HepG2 (cell line): ENCODE data around the gene NUP133. TPM values are rescaled to one million over a fixed set of nuclear protein-coding genes. Genes with fewer than 3 reads are reported as not detected.

ENCODE experiments used
- FOXK1 ChIP-seq: sonication (generic); formaldehyde crosslinking; IDR thresholded peaks from 2 replicates; pipeline ENCODE4 v1.4.0; 2020; ENCODE audit warnings: low read depth, missing genetic modification reagents, borderline replicate concordance
- GRHL1 ChIP-seq: sonication (generic); formaldehyde crosslinking; conservative IDR thresholded peaks from 2 replicates; pipeline ENCODE4 v1.8.0; 2022; ENCODE audit warnings: missing genetic modification reagents
- PPARG ChIP-seq: conservative IDR thresholded peaks from 2 replicates; pipeline ENCODE4 v1.6.1; 2016; ENCODE audit warnings: missing biosample characterization, missing genetic modification reagents
- RARA ChIP-seq: IDR thresholded peaks from 2 replicates; pipeline ENCODE4 v1.6.1; 2016; ENCODE audit warnings: missing genetic modification reagents, missing compliant biosample characterization
- SP140L ChIP-seq: sonication (generic); formaldehyde crosslinking; IDR thresholded peaks from 2 replicates; pipeline ENCODE4 v1.4.0; 2020; ENCODE audit warnings: missing genetic modification reagents, borderline replicate concordance
- STAT6 ChIP-seq: sonication (generic); formaldehyde crosslinking; IDR thresholded peaks from 2 replicates; pipeline ENCODE4 v1.4.0; 2020; ENCODE audit warnings: missing genetic modification reagents, mild to moderate bottlenecking, borderline replicate concordance
- THAP8 ChIP-seq: sonication (generic); formaldehyde crosslinking; IDR thresholded peaks from 2 replicates; pipeline ENCODE4 v1.5.1; 2020; ENCODE audit warnings: missing genetic modification reagents, mild to moderate bottlenecking, borderline replicate concordance
- ZNF180 ChIP-seq: sonication (generic); formaldehyde crosslinking; IDR thresholded peaks from 2 replicates; pipeline ENCODE4 v1.4.0; 2020; ENCODE audit warnings: low read depth, missing genetic modification reagents, borderline replicate concordance
- ZNF234 ChIP-seq: sonication (generic); formaldehyde crosslinking; conservative IDR thresholded peaks from 2 replicates; pipeline ENCODE4 v1.5.1; 2020; ENCODE audit warnings: mild to moderate bottlenecking, missing genetic modification reagents
- ZNF326 ChIP-seq: sonication (generic); formaldehyde crosslinking; IDR thresholded peaks from 2 replicates; pipeline ENCODE4 v1.4.0; 2020; ENCODE audit warnings: missing genetic modification reagents, borderline replicate concordance
- ZNF563 ChIP-seq: sonication (generic); formaldehyde crosslinking; IDR thresholded peaks from 2 replicates; pipeline ENCODE4 v1.8.0; 2022; ENCODE audit warnings: mild to moderate bottlenecking, moderate library complexity, missing genetic modification reagents
- ZNF644 ChIP-seq: IDR thresholded peaks from 2 replicates; pipeline ENCODE4 v1.6.1; 2016; ENCODE audit warnings: low read depth
- ZNF672 ChIP-seq: sonication (generic); formaldehyde crosslinking; IDR thresholded peaks from 2 replicates; pipeline ENCODE4 v1.8.1; 2022; ENCODE audit warnings: missing genetic modification reagents
- polyA plus RNA-seq, 8 experiments: library from polyadenylated mRNA; depleted of rRNA in 3 of 8; stranded (reverse) in 7 of 8; unstranded in 1 of 8; fragments of >200 nt; fragmentation: Illumina TruSeq in 4 of 8; extraction: Trizol in 4 of 8; gene quantifications; 2 replicates each; pipeline versions ENCODE4 v1.2.1 to v1.2.3, GENCODE V29; 2011 to 2016; ENCODE audit warnings: low read depth in 4 of 8, missing spikeins in 1 of 8, mixed read lengths in 1 of 8; ENCODE audit not compliant: insufficient read depth in 1 of 8
- total RNA-seq, 5 experiments: library from RNA; depleted of rRNA; stranded (reverse); fragments of >200 nt; fragmentation: Illumina TruSeq; extraction: Trizol; gene quantifications; 2 replicates each; pipeline ENCODE4 v1.2.3, GENCODE V29; 2016; ENCODE audit warnings: low read depth in 1 of 5
- TF ChIP-seq, protein P1 (sequence below): IDR thresholded peaks from 2 replicates; pipeline ENCODE4 v1.6.1; 2016; ENCODE audit warnings: mild to moderate bottlenecking
- TF ChIP-seq, protein P2 (sequence below): IDR thresholded peaks from 2 replicates; pipeline ENCODE4 v1.6.1; 2016; ENCODE audit warnings: mild to moderate bottlenecking, missing biosample characterization, missing genetic modification reagents
- TF ChIP-seq, protein P3 (sequence below): sonication (generic); formaldehyde crosslinking; IDR thresholded peaks from 2 replicates; pipeline ENCODE4 v1.4.0; 2020; ENCODE audit warnings: missing genetic modification reagents
- TF ChIP-seq, protein P4 (sequence below): sonication (generic); formaldehyde crosslinking; IDR thresholded peaks from 2 replicates; pipeline ENCODE4 v1.8.0; 2022; ENCODE audit warnings: missing genetic modification reagents, mild to moderate bottlenecking, moderate library complexity, borderline replicate concordance

The NUP133 gene
- total and polyA plus RNA-seq, 2 of the 13 experiments (the other 11 are each of a cell fraction or from before 2014, with no cell fraction given): 17.7 to 45.6 TPM

- no peak for TF ChIP-seq STAT6 (CRISPR knock-in tag)
- TF ChIP-seq RARA (CRISPR knock-in tag): 0 out of 2 replicates have a peak, but pooled peaks have one; percentile 30
- TF ChIP-seq ZNF644 (CRISPR knock-in tag): no peak
- TF ChIP-seq THAP8: no peak
- TF ChIP-seq, protein P1, sequence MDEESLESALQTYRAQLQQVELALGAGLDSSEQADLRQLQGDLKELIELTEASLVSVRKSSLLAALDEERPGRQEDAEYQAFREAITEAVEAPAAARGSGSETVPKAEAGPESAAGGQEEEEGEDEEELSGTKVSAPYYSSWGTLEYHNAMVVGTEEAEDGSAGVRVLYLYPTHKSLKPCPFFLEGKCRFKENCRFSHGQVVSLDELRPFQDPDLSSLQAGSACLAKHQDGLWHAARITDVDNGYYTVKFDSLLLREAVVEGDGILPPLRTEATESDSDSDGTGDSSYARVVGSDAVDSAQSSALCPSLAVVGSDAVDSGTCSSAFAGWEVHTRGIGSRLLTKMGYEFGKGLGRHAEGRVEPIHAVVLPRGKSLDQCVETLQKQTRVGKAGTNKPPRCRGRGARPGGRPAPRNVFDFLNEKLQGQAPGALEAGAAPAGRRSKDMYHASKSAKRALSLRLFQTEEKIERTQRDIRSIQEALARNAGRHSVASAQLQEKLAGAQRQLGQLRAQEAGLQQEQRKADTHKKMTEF (CRISPR knock-in tag): no peak
- TF ChIP-seq, protein P2, sequence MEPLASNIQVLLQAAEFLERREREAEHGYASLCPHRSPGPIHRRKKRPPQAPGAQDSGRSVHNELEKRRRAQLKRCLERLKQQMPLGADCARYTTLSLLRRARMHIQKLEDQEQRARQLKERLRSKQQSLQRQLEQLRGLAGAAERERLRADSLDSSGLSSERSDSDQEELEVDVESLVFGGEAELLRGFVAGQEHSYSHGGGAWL (CRISPR knock-in tag): peak; percentile 77; the same call in 1 of the 2 replicates
- no peak for TF ChIP-seq ZNF234
- no peak for TF ChIP-seq ZNF180 (CRISPR knock-in tag)
- no peak for TF ChIP-seq ZNF672 (CRISPR knock-in tag)
- TF ChIP-seq ZNF563 (CRISPR knock-in tag): peak; percentile 55; the same call in 1 of the 2 replicates
- TF ChIP-seq PPARG: no peak
- TF ChIP-seq, protein P3, sequence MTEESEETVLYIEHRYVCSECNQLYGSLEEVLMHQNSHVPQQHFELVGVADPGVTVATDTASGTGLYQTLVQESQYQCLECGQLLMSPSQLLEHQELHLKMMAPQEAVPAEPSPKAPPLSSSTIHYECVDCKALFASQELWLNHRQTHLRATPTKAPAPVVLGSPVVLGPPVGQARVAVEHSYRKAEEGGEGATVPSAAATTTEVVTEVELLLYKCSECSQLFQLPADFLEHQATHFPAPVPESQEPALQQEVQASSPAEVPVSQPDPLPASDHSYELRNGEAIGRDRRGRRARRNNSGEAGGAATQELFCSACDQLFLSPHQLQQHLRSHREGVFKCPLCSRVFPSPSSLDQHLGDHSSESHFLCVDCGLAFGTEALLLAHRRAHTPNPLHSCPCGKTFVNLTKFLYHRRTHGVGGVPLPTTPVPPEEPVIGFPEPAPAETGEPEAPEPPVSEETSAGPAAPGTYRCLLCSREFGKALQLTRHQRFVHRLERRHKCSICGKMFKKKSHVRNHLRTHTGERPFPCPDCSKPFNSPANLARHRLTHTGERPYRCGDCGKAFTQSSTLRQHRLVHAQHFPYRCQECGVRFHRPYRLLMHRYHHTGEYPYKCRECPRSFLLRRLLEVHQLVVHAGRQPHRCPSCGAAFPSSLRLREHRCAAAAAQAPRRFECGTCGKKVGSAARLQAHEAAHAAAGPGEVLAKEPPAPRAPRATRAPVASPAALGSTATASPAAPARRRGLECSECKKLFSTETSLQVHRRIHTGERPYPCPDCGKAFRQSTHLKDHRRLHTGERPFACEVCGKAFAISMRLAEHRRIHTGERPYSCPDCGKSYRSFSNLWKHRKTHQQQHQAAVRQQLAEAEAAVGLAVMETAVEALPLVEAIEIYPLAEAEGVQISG: peak; percentile 60; the same call in 1 of the 2 replicates
- TF ChIP-seq GRHL1 (CRISPR knock-in tag): no peak
- TF ChIP-seq ZNF326 (CRISPR knock-in tag): no peak
- no peak; the same call in 1 of the 2 replicates for TF ChIP-seq FOXK1 (CRISPR knock-in tag)
- TF ChIP-seq, protein P4, sequence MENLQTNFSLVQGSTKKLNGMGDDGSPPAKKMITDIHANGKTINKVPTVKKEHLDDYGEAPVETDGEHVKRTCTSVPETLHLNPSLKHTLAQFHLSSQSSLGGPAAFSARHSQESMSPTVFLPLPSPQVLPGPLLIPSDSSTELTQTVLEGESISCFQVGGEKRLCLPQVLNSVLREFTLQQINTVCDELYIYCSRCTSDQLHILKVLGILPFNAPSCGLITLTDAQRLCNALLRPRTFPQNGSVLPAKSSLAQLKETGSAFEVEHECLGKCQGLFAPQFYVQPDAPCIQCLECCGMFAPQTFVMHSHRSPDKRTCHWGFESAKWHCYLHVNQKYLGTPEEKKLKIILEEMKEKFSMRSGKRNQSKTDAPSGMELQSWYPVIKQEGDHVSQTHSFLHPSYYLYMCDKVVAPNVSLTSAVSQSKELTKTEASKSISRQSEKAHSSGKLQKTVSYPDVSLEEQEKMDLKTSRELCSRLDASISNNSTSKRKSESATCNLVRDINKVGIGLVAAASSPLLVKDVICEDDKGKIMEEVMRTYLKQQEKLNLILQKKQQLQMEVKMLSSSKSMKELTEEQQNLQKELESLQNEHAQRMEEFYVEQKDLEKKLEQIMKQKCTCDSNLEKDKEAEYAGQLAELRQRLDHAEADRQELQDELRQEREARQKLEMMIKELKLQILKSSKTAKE (CRISPR knock-in tag): no peak
- TF ChIP-seq SP140L (CRISPR knock-in tag): no peak
Observed at GRCh38 chr1:229430761-229431283, 77.3 kb downstream of the NUP133 start (continued).
